H9 (cell line): ENCODE measurements around the gene HNRNPF. TPM values are rescaled to one million over a fixed set of nuclear protein-coding genes. Genes with fewer than 3 reads are reported as not detected.
"Not testable (repeated sequence)": the region's sequence is repeated elsewhere in the genome, so short reads cannot be mapped to it uniquely, and the experiment has no call there.

Source experiments
- DNase-seq: peaks from one replicate; pipeline ENCODE4 v3.0.0-alpha.2; 2017
- H2AFZ ChIP-seq: one replicate; pipeline ENCODE4 v1.6.1; 2013; ENCODE audit warnings: mild to moderate bottlenecking, low read length, control low read depth, moderate library complexity
- H2AK5ac ChIP-seq: 2 replicates; pipeline ENCODE4 v1.6.1; 2013; ENCODE audit warnings: low read length, control low read depth, mixed read lengths; ENCODE audit not compliant: insufficient read length
- H2BK120ac ChIP-seq: one replicate; pipeline ENCODE4 v1.6.1; 2013; ENCODE audit warnings: low read depth, mild to moderate bottlenecking, low read length, control low read depth, inconsistent platforms; ENCODE audit not compliant: poor library complexity, severe bottlenecking
- H2BK12ac ChIP-seq: 2 replicates; pipeline ENCODE4 v1.6.1; 2013; ENCODE audit warnings: low read length, control low read depth, mixed read lengths, low read depth; ENCODE audit not compliant: insufficient read length
- H2BK15ac ChIP-seq: 2 replicates; pipeline ENCODE4 v1.6.1; 2013; ENCODE audit warnings: low read depth, low read length, control low read depth
- H2BK20ac ChIP-seq: one replicate; pipeline ENCODE4 v1.6.1; 2013; ENCODE audit warnings: low read depth, mild to moderate bottlenecking, low read length, control low read depth, inconsistent platforms; ENCODE audit not compliant: poor library complexity, severe bottlenecking
- H2BK5ac ChIP-seq: 2 replicates; pipeline ENCODE4 v1.6.1; 2013; ENCODE audit warnings: low read length, control low read depth, mixed read lengths; ENCODE audit not compliant: insufficient read length
- H3K14ac ChIP-seq: 2 replicates; pipeline ENCODE4 v1.6.1; 2013; ENCODE audit warnings: low read length, control low read depth; ENCODE audit not compliant: insufficient read depth
- H3K18ac ChIP-seq: 2 replicates; pipeline ENCODE4 v1.6.1; 2013; ENCODE audit warnings: low read depth, mild to moderate bottlenecking, mixed read lengths, low read length, control low read depth; ENCODE audit not compliant: insufficient read length
- H3K23ac ChIP-seq: 2 replicates; pipeline ENCODE4 v1.6.1; 2013; ENCODE audit warnings: low read length, control low read depth, mixed read lengths, low read depth; ENCODE audit not compliant: insufficient read length
- H3K23me2 ChIP-seq: 2 replicates; pipeline ENCODE4 v1.6.1; 2013; ENCODE audit warnings: low read depth, mild to moderate bottlenecking, mixed read lengths, low read length, control low read depth; ENCODE audit not compliant: insufficient read length, poor library complexity, severe bottlenecking
- H3K27ac ChIP-seq: 2 replicates; pipeline ENCODE4 v1.5.1; 2013; ENCODE audit warnings: low read length, control low read depth, mixed read lengths, low read depth; ENCODE audit not compliant: insufficient read length
- H3K27me3 ChIP-seq: 2 replicates; pipeline ENCODE4 v1.6.1; 2013; ENCODE audit warnings: low read length, control low read depth, inconsistent platforms; ENCODE audit not compliant: insufficient read depth
- H3K4ac ChIP-seq: 2 replicates; pipeline ENCODE4 v1.6.1; 2013; ENCODE audit warnings: low read depth, mild to moderate bottlenecking, control low read depth, inconsistent platforms, low read length, moderate library complexity
- H3K4me1 ChIP-seq: 2 replicates; pipeline ENCODE4 v1.6.1; 2013; ENCODE audit warnings: low read length, control low read depth, inconsistent platforms; ENCODE audit not compliant: insufficient read depth
- H3K4me2 ChIP-seq: 2 replicates; pipeline ENCODE4 v1.6.1; 2013; ENCODE audit warnings: low read length, control low read depth, mixed read lengths; ENCODE audit not compliant: insufficient read length, insufficient read depth
- H3K56ac ChIP-seq: 2 replicates; pipeline ENCODE4 v1.6.1; 2013; ENCODE audit warnings: low read depth, mild to moderate bottlenecking, mixed read lengths, low read length, control low read depth; ENCODE audit not compliant: insufficient read length
- H3K79me1 ChIP-seq: 2 replicates; pipeline ENCODE4 v1.6.1; 2013; ENCODE audit warnings: low read depth, mild to moderate bottlenecking, moderate library complexity, low read length, control low read depth, inconsistent platforms; ENCODE audit not compliant: insufficient read depth, poor library complexity, severe bottlenecking
- H3K79me2 ChIP-seq: 2 replicates; pipeline ENCODE4 v1.6.1; 2013; ENCODE audit warnings: low read length, control low read depth, inconsistent platforms; ENCODE audit not compliant: insufficient read depth
- H3K9ac ChIP-seq: 2 replicates; pipeline ENCODE4 v1.6.1; 2013; ENCODE audit warnings: low read length, control low read depth, mixed read lengths; ENCODE audit not compliant: insufficient read length; ENCODE audit errors: extremely low read depth
- H3K9me3 ChIP-seq: one replicate; pipeline ENCODE4 v1.6.1; 2013; ENCODE audit warnings: low read depth, low read length, inconsistent platforms; ENCODE audit not compliant: control insufficient read depth
- H3T11ph ChIP-seq: one replicate; pipeline ENCODE4 v1.6.1; 2013; ENCODE audit warnings: mild to moderate bottlenecking, low read length, control low read depth, inconsistent platforms
- H4K20me1 ChIP-seq: one replicate; pipeline ENCODE4 v1.6.1; 2013; ENCODE audit not compliant: control insufficient read depth, insufficient read length, insufficient read depth
- H4K5ac ChIP-seq: 2 replicates; pipeline ENCODE4 v1.6.1; 2013; ENCODE audit warnings: low read depth, mild to moderate bottlenecking, mixed read lengths, low read length, control low read depth; ENCODE audit not compliant: insufficient read length
- H4K8ac ChIP-seq: replicated peaks from 2 replicates; pipeline ENCODE4 v1.6.1; 2013; ENCODE audit warnings: low read length, control low read depth, mixed read lengths, low read depth; ENCODE audit not compliant: insufficient read length
- H4K91ac ChIP-seq: 2 replicates; pipeline ENCODE4 v1.6.1; 2013; ENCODE audit warnings: low read depth, mild to moderate bottlenecking, moderate library complexity, mixed read lengths, low read length, control low read depth; ENCODE audit not compliant: insufficient read length
- H3K27ac Mint-ChIP-seq, 3 experiments: 2 replicates in 2 of 3; 3 replicates in 1 of 3; pipeline ENCODE4 v1.8.0; 2020 to 2021; ENCODE audit warnings: mixed read lengths in 3 of 3, mild to moderate bottlenecking in 1 of 3, moderate library complexity in 1 of 3
- H3K27me3 Mint-ChIP-seq: 2 replicates; pipeline ENCODE4 v1.8.0; 2021; ENCODE audit warnings: low read depth, mild to moderate bottlenecking, moderate library complexity, mixed read lengths
- H3K36me3 Mint-ChIP-seq, 3 experiments: 2 replicates in 2 of 3; 3 replicates in 1 of 3; pipeline ENCODE4 v1.8.0; 2020 to 2021; ENCODE audit warnings: low read depth in 3 of 3, mixed read lengths in 3 of 3; ENCODE audit not compliant: insufficient read depth in 1 of 3
- H3K4me1 Mint-ChIP-seq, 2 experiments: 2 replicates each; pipeline ENCODE4 v1.8.0; 2020; ENCODE audit warnings: mixed read lengths in 2 of 2
- H3K4me3 Mint-ChIP-seq, 2 experiments: 2 replicates in 1 of 2; 3 replicates in 1 of 2; pipeline ENCODE4 v1.8.0; 2020 to 2021; ENCODE audit warnings: mild to moderate bottlenecking in 2 of 2, mixed read lengths in 2 of 2, moderate library complexity in 1 of 2
- H3K9me3 Mint-ChIP-seq, 2 experiments: 2 replicates in 1 of 2; 3 replicates in 1 of 2; pipeline ENCODE4 v1.8.0; 2020; ENCODE audit warnings: mild to moderate bottlenecking in 2 of 2, mixed read lengths in 2 of 2, moderate library complexity in 1 of 2
- WGBS: extraction: QIAGEN DNeasy Blood & Tissue Kit; methylation state at CpG from one replicate; pipeline ENCODE4 v1.1.7; 2013; ENCODE audit warnings: missing lambda C conversion rate, low lambda C conversion rate, mixed read lengths; ENCODE audit not compliant: insufficient read length; ENCODE audit errors: extremely low coverage; 5-methylcytosine and 5-hydroxymethylcytosine counted together
- total RNA-seq: library from RNA; stranded (reverse); gene quantifications from 2 replicates; pipeline ENCODE4 v1.2.1, GENCODE V29; 2021
- TF ChIP-seq, protein P1 (sequence below): fragments of 200-600 bp; sonication (generic); conservative IDR thresholded peaks from 3 replicates; pipeline ENCODE4 v1.8.0; 2021; ENCODE audit warnings: antibody characterized with exemption, mild to moderate bottlenecking

HNRNPF gene
- total RNA-seq, 1 experiment from 2014 or later = 411 TPM

DNA sequence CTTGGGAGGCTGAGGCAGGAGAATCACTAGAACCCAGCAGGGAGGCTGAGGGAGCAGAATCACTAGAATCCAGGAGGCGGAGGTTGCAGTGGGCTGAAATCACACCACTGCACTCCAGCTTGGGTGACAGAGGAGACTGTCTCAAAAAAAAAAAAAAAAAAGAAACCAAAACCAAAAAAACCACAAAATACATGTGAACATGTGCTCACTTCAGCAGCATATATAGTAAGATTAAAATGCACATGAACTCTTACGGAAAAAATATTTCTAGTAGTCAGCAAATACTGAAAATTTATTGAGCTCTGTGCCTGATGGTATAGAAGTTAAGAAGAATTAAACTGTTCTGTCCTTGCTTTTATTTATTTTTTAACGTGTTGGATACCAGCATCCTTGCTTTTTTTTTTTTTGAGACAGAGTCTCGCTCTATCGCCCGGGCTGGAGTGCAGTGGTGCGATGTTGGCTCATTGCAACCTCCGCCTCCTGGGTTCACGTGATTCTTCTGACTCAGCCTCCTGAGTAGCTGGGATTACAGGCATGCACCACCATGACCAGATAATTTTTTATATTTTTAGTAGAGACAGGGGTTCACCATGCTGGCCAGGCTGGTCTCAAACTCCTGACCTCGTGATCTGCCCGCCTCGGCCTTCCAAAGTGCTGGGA lies 18.3 kb upstream of the HNRNPF start:
- H3K9me3 Mint-ChIP-seq = peaks cover 3 to 4% of the 10 kb centered on the region in 2 experiments; a peak in 4 of 5 replicates
- peaks cover 0 to 4% (median 0%) of the 10 kb centered on the region in 3 experiments; a peak in 1 of 7 replicates for H3K36me3 Mint-ChIP-seq
- Histone ChIP-seq H3K9me3 (no peaks in the 10 kb centered on the region), H4K91ac (no peak overlapping the region), H2AFZ (no peak overlapping the region), H3K79me2 (no peaks in the 10 kb centered on the region), H2AK5ac (no peak overlapping the region), H2BK5ac (no peak overlapping the region), H3K4me2 (no peak overlapping the region), H3K18ac (no peak overlapping the region), H2BK15ac (no peak overlapping the region), H3K79me1 (no peaks in the 10 kb centered on the region), H4K5ac (no peak overlapping the region), H3T11ph (no peak overlapping the region), H3K56ac (no peak overlapping the region), H3K23me2 (no peaks in the 10 kb centered on the region), H3K4me1 (no peaks in the 10 kb centered on the region), H2BK20ac (no peak overlapping the region), H3K23ac (no peak overlapping the region), H3K9ac (no peak overlapping the region), H3K27me3 (no peaks in the 10 kb centered on the region), H3K27ac (no peak overlapping the region), H3K14ac (no peak overlapping the region), H2BK12ac (no peak overlapping the region), H3K4ac (no peak overlapping the region), H2BK120ac (no peak overlapping the region), H4K20me1 (no peaks in the 10 kb centered on the region), H4K8ac (no peak overlapping the region)
- H3K4me1 Mint-ChIP-seq = no peaks in the 10 kb centered on the region
- no peak overlapping the region for H3K4me3 Mint-ChIP-seq
- DNase-seq = no peak
- WGBS = no CpG with 5 or more reads among the region's 12 CpGs
- H3K27me3 Mint-ChIP-seq = no peaks in the 10 kb centered on the region; the same call in 1 of the 2 replicates
- TF ChIP-seq, protein P1, sequence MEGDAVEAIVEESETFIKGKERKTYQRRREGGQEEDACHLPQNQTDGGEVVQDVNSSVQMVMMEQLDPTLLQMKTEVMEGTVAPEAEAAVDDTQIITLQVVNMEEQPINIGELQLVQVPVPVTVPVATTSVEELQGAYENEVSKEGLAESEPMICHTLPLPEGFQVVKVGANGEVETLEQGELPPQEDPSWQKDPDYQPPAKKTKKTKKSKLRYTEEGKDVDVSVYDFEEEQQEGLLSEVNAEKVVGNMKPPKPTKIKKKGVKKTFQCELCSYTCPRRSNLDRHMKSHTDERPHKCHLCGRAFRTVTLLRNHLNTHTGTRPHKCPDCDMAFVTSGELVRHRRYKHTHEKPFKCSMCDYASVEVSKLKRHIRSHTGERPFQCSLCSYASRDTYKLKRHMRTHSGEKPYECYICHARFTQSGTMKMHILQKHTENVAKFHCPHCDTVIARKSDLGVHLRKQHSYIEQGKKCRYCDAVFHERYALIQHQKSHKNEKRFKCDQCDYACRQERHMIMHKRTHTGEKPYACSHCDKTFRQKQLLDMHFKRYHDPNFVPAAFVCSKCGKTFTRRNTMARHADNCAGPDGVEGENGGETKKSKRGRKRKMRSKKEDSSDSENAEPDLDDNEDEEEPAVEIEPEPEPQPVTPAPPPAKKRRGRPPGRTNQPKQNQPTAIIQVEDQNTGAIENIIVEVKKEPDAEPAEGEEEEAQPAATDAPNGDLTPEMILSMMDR = no peak
- no peak overlapping the region for H3K27ac Mint-ChIP-seq

DNA sequence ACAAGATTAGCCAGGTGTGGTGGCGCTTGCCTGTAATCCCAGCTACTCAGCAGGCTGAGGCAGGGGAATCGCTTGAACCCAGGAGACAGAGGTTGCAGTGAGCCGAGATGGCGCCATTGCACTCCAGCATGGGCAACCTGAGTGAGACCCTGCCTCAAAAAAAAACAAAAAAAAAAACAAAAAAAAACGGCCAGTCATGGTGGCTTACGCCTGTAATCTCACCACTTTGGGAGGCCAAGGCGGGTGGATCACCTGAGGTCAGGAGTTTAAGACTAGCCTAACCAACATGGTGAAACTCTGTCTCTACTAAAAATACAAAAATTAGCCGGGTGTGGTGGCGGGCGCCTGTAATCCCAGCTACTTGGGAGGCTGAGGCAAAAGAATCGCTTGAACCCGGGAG lies 17.5 kb upstream of the HNRNPF start:
- not testable (repeated sequence) for H3K27ac Mint-ChIP-seq, H3K4ac ChIP-seq, H3K23ac ChIP-seq, H3K27ac ChIP-seq, H2BK20ac ChIP-seq, H2AK5ac ChIP-seq, H3K18ac ChIP-seq, H4K5ac ChIP-seq, H3K4me2 ChIP-seq, H4K20me1 ChIP-seq, H3K23me2 ChIP-seq, H3K4me3 Mint-ChIP-seq, H3K79me2 ChIP-seq, H3K9ac ChIP-seq, H3K36me3 Mint-ChIP-seq, H3T11ph ChIP-seq, H4K91ac ChIP-seq, H3K9me3 ChIP-seq, H3K56ac ChIP-seq, H2BK15ac ChIP-seq, H3K27me3 Mint-ChIP-seq, H3K79me1 ChIP-seq, DNase-seq, H3K27me3 ChIP-seq, H3K4me1 Mint-ChIP-seq, H2BK120ac ChIP-seq, H3K4me1 ChIP-seq, H2BK12ac ChIP-seq, H2AFZ ChIP-seq, H3K14ac ChIP-seq, H2BK5ac ChIP-seq, H4K8ac ChIP-seq
- WGBS = no CpG with 5 or more reads among the region's 12 CpGs
- H3K9me3 Mint-ChIP-seq = peaks cover 3 to 12% of the 10 kb centered on the region in 2 experiments; a peak in 4 of 5 replicates
